Measurements from ENCODE around the gene ACOT11.

The ACOT11 gene

DNA sequence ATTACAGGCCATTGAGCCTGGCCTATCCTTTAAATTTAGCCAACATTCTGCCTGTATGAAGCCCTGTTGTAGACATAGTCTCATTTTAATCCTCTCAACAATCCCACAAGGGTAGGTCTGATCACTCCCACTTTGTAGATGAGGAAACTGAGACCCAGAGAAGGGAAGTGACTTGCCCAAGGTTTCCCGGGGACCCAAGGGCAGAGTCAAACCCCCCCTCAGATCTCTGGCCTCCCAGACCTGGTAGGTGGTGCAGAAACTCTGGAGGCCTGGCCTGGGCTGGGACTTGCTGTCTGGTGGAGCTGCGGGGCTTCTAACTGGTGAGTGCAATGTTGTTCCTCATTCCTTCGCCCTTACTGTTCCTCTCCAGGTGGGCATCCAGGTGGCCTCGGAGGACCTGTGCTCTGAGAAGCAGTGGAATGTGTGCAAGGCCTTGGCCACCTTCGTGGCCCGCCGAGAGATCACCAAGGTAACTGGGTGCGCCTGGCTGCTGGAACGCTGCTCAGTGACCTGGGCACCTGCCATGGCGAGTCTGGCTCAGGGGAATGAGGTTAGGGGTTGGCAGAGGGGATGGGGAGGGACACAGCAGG is 45.6 kb downstream of the ACOT11 start:
- no peak for DNase-seq

DNA sequence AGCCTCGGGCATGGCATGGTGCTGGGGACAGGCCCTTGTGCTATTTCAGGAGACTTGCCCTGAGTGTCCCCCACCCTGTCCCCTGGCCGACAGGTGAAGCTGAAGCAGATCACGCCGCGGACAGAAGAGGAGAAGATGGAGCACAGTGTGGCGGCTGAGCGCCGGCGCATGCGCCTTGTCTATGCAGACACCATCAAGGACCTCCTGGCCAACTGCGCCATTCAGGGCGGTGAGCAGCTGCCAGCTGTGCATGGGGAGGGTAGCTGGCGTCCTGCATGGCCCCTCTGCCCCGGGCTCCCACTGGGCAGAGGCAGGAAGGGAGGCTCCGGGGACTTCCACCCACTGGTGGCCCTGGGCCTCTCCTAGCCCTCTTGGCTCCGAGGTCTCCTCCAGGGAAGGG is 46.4 kb downstream of the ACOT11 start:
- no peak for DNase-seq

DNA sequence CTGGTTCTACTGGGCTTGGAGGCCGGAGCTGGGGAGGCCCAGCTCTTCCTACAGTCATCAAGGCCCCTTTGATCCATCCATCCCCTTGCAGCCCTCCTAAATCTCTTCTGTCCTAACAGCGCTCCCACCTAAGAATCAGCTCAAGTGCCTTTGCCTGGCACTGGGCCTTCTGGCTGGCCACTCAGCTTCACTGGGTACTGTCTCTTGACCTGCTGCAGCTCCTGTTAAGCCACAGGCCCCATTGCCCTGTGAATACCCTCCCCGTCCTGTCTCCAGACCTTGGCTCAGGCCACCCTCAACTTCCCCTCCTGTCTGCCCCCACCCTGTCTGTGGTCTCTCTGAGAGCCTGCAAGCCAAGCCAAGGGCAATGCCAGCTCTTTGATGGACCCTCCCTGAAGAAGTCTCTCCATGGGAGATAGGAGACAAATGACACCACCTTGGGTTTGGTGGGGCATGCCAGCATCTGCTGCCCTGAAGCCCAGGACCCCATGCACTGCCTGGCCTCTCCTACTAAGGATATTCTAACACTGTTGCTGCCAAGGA is 48.0 kb downstream of the ACOT11 start:
- no peak for DNase-seq

DNA sequence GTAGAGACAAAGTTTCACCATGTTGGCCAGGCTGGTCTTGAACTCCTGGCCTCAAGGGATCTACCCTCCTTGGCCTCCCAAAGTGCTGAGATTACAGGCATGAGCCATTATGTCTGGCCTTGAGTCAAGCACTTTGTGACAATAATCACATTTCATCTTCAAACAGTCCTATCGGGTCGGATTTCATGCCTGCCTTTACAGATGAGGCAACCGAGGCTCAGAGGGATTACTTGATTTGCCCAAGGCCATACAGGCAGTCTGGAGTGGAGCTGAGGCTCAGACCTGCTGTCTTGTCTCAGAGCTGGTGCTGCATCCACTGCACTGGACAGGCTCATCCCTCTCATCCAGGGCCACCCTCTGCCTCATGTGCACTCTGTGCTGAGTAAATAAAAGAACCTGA is 48.7 kb downstream of the ACOT11 start:
- DNase-seq, result no peak

DNA sequence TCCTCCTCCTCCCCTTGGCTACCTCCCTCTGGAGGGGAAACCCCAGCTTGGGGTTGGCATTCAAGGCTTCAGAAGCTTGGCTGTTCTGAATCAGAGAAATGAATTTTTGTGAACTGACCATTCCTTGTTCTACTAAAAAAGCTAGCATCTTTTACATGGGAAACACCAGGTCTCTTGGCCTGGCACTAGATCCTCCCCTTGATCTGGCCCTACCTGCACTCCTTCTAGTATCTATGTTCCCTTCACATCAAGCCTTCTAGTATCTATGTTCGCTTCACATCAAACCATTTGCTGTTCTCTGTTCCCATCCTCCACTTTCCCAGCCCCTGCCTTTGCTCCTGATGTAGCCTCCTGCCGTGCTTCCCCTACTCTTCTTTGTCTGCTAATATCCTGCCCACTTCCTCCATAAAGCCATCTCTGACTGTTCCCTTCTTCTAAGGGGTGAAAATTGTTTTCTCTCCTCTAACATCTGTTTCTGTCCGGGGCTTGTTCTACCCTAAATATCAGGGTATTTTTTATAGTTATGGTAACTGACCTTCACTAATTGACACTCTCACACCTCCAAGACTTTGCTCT is 49.5 kb downstream of the ACOT11 start:
- DNase-seq, result no peak

DNA sequence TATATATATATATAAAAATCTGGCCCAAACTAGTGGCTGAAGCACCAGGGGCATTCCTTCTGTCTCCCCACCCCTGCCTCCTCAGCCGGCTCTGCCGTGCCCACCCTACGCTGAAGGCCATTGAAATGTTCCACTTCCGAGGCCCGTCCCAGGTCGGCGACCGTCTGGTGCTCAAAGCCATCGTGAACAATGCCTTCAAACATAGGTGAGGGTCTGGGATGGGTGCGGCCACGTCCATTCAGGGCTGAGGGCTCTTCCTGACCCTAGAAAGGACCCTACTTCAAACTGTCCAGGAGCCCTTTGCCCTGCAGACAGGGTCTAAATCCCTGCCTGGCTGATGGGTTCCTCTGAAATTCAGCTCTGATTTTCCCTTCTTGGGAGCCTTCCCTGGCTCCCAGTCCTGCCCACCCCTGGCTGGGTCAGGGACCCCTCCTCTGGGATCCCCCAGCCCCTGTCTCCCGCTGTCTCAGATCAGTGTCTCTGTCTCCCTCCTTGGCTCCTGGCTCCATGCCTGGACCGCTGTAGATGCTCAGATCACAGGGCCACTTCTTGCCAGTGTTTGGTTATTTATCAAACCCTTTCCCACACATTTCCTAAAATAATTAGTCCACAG is 51.3 kb downstream of the ACOT11 start:
- no peak for DNase-seq

DNA sequence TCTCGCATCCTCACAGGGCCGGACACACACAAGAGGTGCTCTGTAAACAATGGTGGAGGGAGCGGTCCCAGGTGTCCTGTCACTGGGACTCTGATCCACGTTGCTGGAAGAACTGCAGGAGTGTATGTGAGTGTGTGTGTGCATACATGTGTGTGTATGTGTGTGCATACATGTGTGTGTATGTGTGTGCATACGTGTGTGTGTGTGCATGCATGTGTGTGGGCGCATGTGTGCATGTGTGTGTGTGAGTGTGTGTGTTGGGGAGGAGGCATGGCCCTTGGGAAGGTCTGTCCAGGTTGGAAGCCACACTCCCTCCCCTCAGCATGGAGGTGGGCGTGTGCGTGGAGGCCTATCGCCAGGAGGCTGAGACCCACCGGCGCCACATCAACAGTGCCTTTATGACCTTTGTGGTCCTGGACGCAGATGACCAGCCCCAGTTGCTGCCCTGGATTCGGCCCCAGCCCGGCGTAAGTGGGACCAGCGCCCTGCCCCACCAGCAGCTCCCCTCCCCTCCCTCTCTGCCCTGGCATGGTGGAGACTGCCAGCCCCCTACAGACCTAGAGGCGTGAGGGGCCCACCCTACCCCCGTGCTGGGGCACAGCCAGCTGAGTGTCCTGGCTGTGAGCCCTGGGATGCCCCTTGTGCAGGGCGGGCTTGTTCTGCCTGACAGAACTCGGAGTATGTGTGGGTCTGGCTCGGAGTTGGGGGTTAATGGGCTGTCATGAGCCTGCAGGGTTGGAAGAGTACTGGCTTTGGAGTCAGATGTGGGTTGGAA is 53.1 kb downstream of the ACOT11 start:
- DNase-seq, result no peak

DNA sequence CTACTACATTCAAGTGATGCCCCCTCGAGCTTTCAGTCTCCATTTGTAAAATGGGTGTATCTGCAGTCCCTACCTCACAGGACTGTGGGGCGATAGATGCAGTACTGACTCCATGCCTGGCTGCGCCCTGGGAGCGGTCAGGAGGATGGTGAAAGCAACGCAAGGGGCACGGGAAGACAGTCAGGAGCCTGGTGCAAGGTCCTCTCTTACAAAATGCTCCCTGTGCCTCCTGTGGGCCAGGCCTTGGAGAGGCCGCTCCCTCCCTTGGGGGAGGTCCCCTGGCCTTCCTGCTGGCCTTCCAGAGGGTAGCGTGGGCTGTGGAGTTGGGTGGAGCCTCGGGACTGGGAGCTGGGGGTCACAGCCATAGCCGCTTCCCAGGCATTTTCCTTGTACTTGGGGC is 53.7 kb downstream of the ACOT11 start:
- DNase-seq, result no peak

DNA sequence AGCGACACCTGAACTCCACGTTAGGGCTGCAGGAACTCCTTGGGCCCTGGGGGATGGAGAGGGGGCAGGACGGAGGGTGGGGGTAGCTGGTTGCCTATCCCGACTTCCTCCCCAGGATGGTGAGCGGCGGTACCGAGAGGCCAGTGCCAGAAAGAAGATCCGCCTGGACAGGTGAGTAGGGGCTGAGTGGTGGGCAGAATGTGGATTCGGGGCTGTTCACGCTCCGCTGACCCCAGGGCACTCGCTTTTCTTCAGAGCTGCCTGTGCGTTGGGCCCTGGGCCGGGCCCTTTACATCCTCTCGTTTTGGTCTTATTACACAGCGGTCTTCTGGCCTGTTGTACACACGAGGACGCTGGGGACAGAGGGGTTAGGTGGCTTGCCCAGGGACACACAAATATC is 54.5 kb downstream of the ACOT11 start:
- no peak for DNase-seq

DNA sequence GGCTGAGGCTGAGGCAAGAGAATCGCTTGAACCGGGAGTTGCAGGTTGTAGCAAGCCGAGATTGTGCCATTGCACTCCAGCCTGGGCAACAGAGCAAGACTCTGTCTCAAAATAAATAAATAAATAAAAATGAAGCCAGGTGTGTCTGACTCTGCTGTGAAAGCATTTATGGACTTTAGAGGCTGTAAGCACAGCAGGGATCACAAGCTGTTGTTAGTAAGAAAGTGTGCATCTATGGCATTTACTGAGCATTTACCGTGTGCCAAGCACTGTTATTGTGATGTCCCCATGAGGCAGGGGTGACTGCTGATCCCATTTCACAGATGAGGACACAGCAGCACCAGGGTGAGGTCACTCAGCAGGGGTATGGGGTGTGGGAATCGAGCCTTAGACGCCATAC is 55.2 kb downstream of the ACOT11 start:
- no peak for DNase-seq

DNA sequence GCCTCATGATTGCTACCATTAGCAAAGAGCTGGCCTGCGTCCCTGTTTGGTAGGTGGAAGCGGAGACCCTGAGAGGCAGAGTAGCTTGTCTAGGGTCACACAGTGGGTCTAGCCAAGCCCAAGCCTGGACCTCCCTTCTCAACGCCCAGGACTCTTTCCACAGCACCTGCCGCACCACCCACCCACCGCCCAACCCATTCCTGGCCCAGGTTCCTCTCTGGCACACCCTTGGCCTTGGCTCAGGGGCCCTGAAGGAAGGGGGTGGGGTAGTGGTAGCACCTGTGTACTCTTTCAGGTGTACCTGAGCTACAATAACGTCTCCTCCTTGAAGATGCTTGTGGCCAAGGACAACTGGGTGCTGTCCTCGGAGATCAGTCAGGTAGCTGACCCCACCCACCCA is 56.0 kb downstream of the ACOT11 start:
- DNase-seq, result no peak

DNA sequence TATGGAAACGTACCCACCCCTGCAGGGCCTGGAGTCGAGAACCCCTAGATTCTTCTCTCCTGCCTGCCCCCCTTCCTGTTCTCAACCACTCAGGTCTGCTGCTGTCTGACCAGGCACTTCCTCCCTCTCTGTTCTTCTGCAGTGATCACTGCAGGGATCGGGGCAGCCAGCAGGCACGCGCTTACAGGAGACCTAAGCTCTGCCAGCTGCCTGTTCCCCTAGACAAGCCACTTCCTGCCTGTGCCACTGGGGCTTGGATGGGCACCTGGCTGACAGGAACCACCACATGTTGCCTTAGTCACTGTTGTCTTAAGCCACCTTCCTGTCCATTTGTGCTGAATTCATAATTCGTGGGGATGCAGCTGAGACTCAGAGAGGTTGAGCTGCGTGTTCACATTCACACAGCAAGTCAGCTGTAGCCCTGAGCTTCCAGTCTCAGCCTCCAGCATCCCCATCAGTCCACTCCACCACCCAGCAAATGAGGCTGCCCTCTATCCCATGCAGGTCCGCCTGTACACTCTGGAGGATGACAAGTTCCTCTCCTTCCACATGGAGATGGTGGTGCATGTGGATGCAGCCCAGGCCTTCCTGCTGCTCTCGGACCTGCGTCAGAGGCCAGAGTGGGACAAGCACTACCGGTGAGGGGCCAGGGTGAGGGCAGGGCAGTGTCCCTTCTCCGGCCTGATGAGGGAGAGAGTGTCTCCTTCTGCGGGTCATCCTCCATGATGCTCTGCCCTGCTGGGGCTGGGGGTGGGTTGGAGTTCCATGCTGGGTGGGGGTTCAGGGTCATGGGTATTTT is 56.7 kb downstream of the ACOT11 start:
- DNase-seq, result peak; percentile 12

DNA sequence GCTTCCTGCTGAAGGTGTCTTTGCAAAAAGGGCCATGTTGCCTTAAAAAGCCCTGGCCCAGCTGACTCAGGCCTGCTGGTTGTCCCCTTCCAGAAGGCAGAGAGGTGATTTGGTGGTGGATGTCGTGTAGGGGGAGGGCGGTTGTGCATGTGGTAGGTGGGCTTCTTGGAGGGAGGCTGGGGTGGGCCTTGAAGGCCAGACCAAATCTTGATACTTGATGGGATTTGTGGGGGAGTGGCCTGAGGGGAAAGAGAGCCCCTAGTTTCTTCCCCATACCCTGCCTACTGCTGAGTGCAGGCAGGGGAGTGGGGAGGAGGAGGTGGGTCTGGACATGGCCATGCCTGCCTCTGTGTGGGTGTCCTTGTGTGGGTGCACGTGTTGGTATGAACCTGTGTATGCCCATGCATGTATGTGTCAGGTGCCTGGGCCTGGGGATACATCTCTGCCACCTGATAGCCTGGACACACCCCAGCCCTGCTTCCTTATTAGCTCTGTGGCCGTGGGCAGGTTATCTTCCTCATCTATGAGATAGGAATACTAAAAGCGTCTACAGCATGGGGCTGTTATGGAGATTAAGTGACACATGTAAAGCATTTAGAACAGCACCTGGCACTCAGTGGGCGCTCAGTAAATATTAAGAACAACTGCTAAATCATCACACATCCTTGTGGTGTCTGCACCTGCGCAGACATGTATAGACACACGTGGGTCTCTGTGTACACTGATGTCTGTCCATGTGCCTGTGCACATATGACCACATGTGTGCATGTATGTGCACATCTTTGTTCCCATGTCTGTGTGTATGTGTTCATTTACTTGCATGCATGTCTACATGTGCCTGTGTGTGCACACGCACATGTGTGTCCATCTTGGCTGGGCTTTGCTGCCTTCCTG is 58.3 kb downstream of the ACOT11 start:
- no peak for DNase-seq

DNA sequence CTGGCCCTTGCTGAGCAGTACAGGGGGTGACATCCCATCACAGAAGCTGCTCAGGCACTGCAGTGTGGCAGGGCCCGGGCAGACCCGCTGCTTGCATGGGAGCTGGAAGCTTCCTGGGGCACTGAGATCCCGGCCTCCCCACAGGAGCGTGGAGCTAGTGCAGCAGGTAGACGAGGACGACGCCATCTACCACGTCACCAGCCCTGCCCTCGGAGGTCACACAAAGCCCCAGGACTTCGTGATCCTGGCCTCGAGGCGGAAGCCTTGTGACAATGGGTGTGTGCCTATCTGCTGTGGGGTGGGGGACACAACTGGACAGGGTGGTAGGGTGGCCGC is 58.9 kb downstream of the ACOT11 start:
- no peak for DNase-seq

DNA sequence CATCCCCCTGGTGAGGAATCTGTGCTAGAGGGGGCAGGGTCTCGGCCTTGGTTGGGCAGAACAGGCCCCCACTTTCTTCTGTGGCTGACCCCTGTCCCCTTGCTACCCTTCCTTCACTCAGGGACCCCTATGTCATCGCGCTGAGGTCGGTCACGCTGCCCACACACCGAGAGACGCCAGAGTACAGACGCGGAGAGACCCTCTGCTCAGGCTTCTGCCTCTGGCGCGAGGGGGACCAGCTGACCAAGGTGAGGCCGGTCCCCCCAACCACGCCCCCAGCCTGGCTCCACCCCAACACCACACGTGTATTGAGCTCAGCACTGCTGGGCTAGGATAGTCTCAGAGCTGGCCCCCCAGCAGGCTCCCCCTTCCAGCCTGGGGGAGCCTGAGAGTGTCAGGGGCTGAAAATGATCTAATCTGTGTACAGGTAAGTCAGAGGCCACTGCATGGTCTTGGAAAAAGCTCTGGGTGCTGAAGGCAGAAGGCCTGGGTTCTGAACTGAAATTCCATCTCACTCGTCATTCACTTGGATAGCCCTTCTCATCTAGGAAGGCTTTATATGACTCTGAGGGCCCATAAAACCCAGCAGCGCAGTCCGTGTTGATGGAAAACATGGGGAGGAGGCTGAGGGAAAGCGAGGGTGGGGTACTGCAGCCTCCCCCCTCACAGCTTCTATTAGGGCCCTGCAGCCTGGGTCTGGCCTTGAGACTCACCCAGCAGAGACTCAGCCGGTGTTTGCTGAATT is 60.0 kb downstream of the ACOT11 start:
- DNase-seq, result no peak

DNA sequence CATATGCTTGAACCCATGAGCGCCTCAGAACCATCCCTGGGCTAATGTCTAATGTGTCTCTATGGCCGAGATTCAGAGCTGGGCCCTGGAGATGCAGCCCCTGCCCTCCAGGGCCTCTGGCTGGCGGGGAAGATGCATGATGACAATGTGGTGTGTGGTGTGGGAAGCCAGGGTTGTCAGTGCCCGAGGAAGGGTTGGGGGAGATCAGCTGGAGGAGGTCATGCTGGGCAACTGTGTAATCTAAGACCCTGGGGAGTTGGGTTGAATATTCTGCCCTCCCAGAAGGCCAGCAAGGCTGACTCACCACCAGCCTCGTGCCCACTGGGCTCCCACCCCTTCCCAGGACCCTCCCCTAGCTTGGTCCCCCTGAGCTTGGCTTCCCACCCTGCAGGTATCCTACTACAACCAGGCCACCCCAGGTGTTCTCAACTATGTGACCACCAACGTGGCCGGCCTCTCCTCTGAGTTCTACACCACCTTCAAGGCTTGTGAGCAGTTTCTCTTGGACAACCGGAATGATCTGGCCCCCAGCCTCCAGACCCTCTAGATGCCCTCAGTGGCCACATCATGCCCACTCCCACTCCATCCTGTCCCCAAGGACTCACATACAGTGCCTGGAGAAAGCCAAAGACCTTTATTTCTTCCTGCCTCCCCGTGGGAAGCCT is 60.7 kb downstream of the ACOT11 start:
- DNase-seq, result no peak

DNA sequence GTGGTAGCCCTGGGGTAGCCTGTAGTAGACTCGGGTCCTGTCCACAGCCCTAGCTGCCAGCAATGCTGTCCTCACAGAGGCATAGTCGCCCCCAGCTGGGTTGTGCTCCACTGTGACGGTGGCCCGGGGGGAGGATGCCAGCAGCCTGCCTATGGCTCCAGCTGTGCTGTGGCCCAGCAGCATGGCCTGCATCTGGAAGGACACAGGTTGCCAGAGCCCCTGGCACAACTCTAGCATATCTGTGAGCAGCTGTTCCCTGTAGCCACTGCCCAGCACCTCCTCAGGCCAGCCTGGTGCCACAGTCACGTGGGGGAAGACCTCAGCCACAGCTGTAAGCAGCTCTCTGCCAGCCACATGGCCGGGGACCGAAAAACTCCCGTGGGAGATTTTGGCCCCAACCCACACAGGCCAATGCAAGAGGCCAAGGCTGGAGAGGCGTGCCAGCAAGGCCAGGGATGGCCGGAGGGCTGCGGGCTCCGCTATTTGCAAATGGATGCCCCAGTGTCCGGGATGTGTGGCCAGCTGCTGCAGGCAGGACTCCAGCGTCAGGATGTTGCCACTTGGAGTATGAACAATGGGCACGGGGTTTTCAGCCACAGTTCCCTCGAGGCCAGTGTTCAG is 61.4 kb downstream of the ACOT11 start:
- no peak for DNase-seq

DNA sequence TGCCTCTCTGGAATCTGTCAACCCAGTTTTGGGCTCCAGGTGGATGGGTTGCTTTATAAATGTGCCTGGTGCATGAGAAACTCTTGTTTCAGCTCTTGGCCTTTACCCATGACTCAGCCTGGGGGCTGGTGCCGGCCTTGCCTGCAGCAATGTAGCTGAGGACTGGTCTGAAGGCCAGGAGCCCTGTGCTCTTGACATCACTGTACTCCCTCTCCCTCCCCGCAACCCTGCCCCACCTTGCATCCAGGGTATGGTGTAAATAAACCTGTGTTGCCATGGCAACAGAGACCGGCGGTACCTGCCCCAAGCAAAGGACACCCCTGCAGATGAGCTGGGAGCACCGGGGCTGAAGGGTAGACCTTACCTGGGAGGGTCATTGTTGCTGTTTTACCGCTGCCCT is 62.0 kb downstream of the ACOT11 start:
- DNase-seq, result no peak

DNA sequence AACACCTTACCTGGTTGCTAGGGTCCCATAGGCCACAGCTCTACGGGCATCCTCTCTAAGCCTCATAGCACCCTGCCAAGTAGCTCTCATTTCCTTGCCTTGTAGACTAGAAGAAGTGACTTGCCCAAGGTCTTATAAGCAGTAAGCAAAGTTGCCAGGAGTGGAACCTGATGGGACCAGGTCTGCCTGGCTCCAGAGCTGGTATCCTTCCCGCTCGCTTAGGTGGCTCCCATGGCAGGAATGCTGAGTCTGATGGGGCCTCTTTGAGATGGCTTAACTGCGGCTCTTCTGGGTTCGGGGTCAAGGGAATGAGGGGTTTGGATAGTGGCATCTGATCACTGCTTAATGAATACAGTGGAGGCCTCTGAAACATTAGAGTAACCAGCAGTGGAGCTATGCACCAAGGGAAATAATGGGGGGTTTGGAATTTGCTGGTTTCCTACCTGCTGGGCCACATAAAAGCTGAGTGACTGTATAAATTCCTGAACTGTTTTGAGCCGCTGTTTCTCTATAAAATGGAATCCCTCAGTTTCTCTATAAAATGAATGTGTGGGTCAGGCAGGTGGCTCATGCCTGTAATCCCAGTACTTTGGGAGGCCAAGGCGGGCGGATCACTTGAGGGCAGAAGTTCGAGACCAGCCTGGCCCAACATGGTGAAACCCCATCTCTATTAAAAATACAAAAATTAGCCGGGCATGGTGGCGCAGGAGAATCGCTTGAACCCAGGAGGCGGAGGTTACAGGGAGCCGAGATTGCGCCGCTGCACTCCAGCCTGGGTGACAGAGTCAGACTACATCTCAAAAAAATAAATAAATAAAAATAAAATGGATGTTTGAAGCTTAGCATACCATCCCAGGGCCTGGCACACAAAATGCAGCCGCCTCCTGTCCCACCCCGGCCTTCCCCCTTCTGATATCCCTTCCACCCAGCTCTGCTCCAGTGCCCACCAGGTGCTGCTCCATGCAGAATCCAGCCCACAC is 62.9 kb downstream of the ACOT11 start:
- DNase-seq, result no peak

All from central memory CD4-positive, alpha-beta T cell (primary cell).